Activated CD8-positive, alpha-beta T cell treated with anti-CD3 and anti-CD28 coated beads for 36 hours (primary cell): ENCODE data around the gene MYOD1. TPM values are rescaled to one million over a fixed set of nuclear protein-coding genes. Genes with fewer than 3 reads are reported as not detected.

Experiments used
- ATAC-seq: fragments of 200-7000 bp; cut with Tn5 transposase; one replicate; pipeline ENCODE4 v1.10.0; 2021; ENCODE audit warnings: mild to moderate bottlenecking, moderate library complexity
- CTCF ChIA-PET: fragments of 350-600 bp; sonication (Branson Sonifier 250); formaldehyde crosslinking; loops from one replicate; lab custom pipeline; 2021; ENCODE audit warnings: antibody characterized with exemption; lab: Charles Lee
- POLR2A ChIA-PET: fragments of 350-600 bp; sonication (Branson Sonifier 250); formaldehyde crosslinking; loops from one replicate; lab custom pipeline; 2021; ENCODE audit warnings: antibody characterized with exemption; lab: Charles Lee
- DNase-seq: peaks from one replicate; pipeline ENCODE4 v3.0.0-alpha.2; 2020
- H3K27ac Mint-ChIP-seq: one replicate; pipeline ENCODE4 v1.8.0; 2021; ENCODE audit warnings: mild to moderate bottlenecking, mixed read lengths
- H3K27me3 Mint-ChIP-seq: one replicate; pipeline ENCODE4 v1.8.0; 2021; ENCODE audit warnings: mixed read lengths
- H3K36me3 Mint-ChIP-seq: one replicate; pipeline ENCODE4 v1.8.0; 2021; ENCODE audit warnings: low read depth, mixed read lengths
- H3K4me1 Mint-ChIP-seq: one replicate; pipeline ENCODE4 v1.8.0; 2021; ENCODE audit warnings: low read depth, mixed read lengths
- H3K4me3 Mint-ChIP-seq: one replicate; pipeline ENCODE4 v1.8.0; 2021; ENCODE audit warnings: mild to moderate bottlenecking, moderate library complexity, mixed read lengths
- H3K9me3 Mint-ChIP-seq: one replicate; pipeline ENCODE4 v1.8.0; 2021; ENCODE audit warnings: mixed read lengths
- CTCF ChIP-seq: fragments of 200-600 bp; IDR thresholded peaks from one replicate; pipeline ENCODE4 v1.8.0; 2022; ENCODE audit warnings: antibody characterized with exemption, mild to moderate bottlenecking
- intact Hi-C: fragments of 100-400 bp; cut with micrococcal nuclease; formaldehyde crosslinking; loops from one replicate; pipeline ENCODE4 v1.10.0; 2022
- total RNA-seq, 2 experiments: library from RNA; stranded (reverse); gene quantifications; one replicate each; pipeline ENCODE4 v1.2.3, GENCODE V29; 2021

The MYOD1 gene
- total RNA-seq, 2 experiments from 2014 or later = not detected

GRCh38 chr11:17743026-17743807 is 23.8 kb downstream of the MYOD1 start:
- H3K27ac Mint-ChIP-seq = no peak overlapping the region
- no peak for DNase-seq
- no peak for TF ChIP-seq CTCF
- no peaks in the 10 kb centered on the region for H3K4me1 Mint-ChIP-seq
- H3K27me3 Mint-ChIP-seq = peaks cover 12% of the 10 kb centered on the region
- H3K9me3 Mint-ChIP-seq = no peaks in the 10 kb centered on the region
- no peak for ATAC-seq
- CTCF ChIA-PET = interaction anchor here (4.1 kb wide), 1 partner anchor 13 kb away, joined by 29 read pairs; no protein-coding TSS in a partner anchor
- H3K4me3 Mint-ChIP-seq = no peak overlapping the region
- H3K36me3 Mint-ChIP-seq = no peaks in the 10 kb centered on the region
- POLR2A ChIA-PET = interaction anchor here (0.6 kb wide), 1 partner anchor 222 kb away, joined by 3 read pairs; no protein-coding TSS in a partner anchor
- intact Hi-C loops = no loop called here

GRCh38 chr11:17743808-17744119 is 24.4 kb downstream of the MYOD1 start:
- H3K9me3 Mint-ChIP-seq = no peaks in the 10 kb centered on the region
- CTCF ChIA-PET = no interaction called here

GRCh38 chr11:17744151-17744940 is 25.0 kb downstream of the MYOD1 start:
- no peak overlapping the region for H3K27ac Mint-ChIP-seq
- intact Hi-C loops = no loop called here
- ChIA-PET CTCF (no interaction called here), POLR2A (no interaction called here)
- no peak overlapping the region for H3K4me3 Mint-ChIP-seq
- H3K9me3 Mint-ChIP-seq = no peaks in the 10 kb centered on the region
- H3K36me3 Mint-ChIP-seq = no peaks in the 10 kb centered on the region
- ATAC-seq = no peak
- H3K4me1 Mint-ChIP-seq = no peaks in the 10 kb centered on the region
- peaks cover 12% of the 10 kb centered on the region for H3K27me3 Mint-ChIP-seq
- TF ChIP-seq CTCF = no peak
- DNase-seq = no peak

More at GRCh38 chr11:17743808-17744119, 24.4 kb downstream of the MYOD1 start:
- no peak for TF ChIP-seq CTCF
- Mint-ChIP-seq H3K4me1 (no peaks in the 10 kb centered on the region), H3K36me3 (no peaks in the 10 kb centered on the region), H3K27ac (no peak overlapping the region), H3K27me3 (peaks cover 12% of the 10 kb centered on the region), H3K4me3 (no peak overlapping the region)
- ATAC-seq = no peak
- POLR2A ChIA-PET = no interaction called here
- intact Hi-C loops = no loop called here
- DNase-seq = no peak

- Mint-ChIP-seq H3K27me3 (peaks cover 11% of the 10 kb centered on the region), H3K27ac (no peak overlapping the region), H3K4me3 (no peak overlapping the region), H3K4me1 (no peaks in the 10 kb centered on the region), H3K36me3 (no peaks in the 10 kb centered on the region), H3K9me3 (no peaks in the 10 kb centered on the region)
- intact Hi-C loops = no loop called here
- ATAC-seq (no peak), DNase-seq (no peak)
- TF ChIP-seq CTCF = no peak
- CTCF ChIA-PET = no interaction called here
- POLR2A ChIA-PET = no interaction called here
Measured at GRCh38 chr11:17745023-17745772, 25.8 kb downstream of the MYOD1 start.
